Measurements from ENCODE around the gene ITPR2. TPM values are rescaled to one million over a fixed set of nuclear protein-coding genes. Genes with fewer than 3 reads are reported as not detected.
A peak's percentile ranks its signal among the peaks of the same experiment; 100 is the strongest.

ITPR2 gene
- total RNA-seq, 1 donor from 2014 or later, result 48.1 TPM

DNA sequence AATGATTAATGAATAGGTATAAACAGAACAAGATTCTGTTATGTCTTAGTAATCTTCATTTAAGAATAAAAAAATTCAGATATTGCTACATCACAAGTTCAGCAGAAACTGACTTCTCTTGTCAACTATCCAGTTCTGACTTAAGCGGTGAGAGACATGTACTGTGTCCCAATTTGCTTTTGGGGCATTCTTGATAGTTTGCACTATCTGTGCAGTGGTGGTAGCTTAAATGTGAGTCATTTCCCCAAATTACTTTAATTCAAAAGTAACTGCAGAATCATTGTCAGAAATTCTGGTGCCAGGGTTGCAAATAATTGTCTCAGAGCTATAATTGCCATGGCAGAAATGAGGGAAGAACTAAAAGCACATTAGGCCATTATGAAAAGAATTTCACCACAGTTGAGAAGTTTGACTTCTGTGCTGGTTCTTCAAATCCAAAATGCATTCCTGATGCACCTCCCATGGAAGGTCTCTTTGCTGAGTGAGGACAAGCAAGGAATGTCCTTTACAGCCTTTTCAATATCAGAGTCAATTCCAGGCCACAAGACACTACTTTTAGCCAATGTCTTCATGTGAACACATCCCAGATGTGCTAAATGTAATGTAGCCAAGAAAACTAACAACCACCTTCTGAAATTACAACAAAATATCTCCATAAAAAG lies 332.9 kb downstream of the ITPR2 start:
- no peaks in the 10 kb centered on the region for H3K27me3 ChIP-seq
- DNase-seq (ENCODE audit: extremely low spot score in 2 of 2), result no peak
- H3K4me3 ChIP-seq, result no peak overlapping the region
- TF ChIP-seq POLR2AphosphoS5 (IDR thresholded peaks at IDR 0.05; ENCODE audit: insufficient read depth in 1 of 2, low read depth in 1 of 2) (no peak), POLR2A (IDR thresholded peaks at IDR 0.05) (no peak)
- TF ChIP-seq, protein P1, sequence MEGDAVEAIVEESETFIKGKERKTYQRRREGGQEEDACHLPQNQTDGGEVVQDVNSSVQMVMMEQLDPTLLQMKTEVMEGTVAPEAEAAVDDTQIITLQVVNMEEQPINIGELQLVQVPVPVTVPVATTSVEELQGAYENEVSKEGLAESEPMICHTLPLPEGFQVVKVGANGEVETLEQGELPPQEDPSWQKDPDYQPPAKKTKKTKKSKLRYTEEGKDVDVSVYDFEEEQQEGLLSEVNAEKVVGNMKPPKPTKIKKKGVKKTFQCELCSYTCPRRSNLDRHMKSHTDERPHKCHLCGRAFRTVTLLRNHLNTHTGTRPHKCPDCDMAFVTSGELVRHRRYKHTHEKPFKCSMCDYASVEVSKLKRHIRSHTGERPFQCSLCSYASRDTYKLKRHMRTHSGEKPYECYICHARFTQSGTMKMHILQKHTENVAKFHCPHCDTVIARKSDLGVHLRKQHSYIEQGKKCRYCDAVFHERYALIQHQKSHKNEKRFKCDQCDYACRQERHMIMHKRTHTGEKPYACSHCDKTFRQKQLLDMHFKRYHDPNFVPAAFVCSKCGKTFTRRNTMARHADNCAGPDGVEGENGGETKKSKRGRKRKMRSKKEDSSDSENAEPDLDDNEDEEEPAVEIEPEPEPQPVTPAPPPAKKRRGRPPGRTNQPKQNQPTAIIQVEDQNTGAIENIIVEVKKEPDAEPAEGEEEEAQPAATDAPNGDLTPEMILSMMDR (IDR thresholded peaks at IDR 0.05), result no peak
- H3K9me3 ChIP-seq, result no peaks in the 10 kb centered on the region
- H3K4me1 ChIP-seq, result no peaks in the 10 kb centered on the region
- no peak overlapping the region for H3K27ac ChIP-seq
- intact Hi-C loops (cut with DNase I), result no loop called here
- no peaks in the 10 kb centered on the region for H3K36me3 ChIP-seq

DNA sequence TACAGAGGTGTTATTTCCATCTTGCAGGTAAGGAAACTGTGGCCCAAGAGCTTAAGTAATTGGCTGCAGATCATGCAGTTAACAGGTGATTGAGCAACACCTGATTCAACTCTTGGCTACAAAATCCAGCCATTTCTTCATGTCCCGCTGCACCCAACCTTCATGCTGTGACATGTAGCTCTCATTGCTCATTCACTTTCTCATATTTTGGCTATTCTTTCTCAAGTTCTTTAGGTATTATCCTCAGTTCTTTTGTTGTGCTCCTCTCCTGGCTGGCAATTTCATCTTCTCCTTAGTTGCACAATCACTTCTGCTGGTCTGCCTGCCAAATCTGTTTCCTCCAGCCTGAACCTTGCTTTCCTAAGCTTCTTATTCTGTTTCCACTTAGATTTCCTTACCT lies 336.8 kb downstream of the ITPR2 start:
- no peak for DNase-seq (ENCODE audit: extremely low spot score in 2 of 2)
- Histone ChIP-seq H3K27me3 (no peaks in the 10 kb centered on the region), H3K27ac (no peak overlapping the region), H3K4me1 (no peaks in the 10 kb centered on the region), H3K36me3 (no peaks in the 10 kb centered on the region), H3K4me3 (no peak overlapping the region), H3K9me3 (no peaks in the 10 kb centered on the region)
- TF ChIP-seq POLR2A (IDR thresholded peaks at IDR 0.05) (no peak), POLR2AphosphoS5 (IDR thresholded peaks at IDR 0.05; ENCODE audit: insufficient read depth in 1 of 2, low read depth in 1 of 2) (peak in 1 of 2 donors; percentile 70)
- TF ChIP-seq, protein P1 (IDR thresholded peaks at IDR 0.05), result no peak
- intact Hi-C loops (cut with DNase I), result no loop called here

DNA sequence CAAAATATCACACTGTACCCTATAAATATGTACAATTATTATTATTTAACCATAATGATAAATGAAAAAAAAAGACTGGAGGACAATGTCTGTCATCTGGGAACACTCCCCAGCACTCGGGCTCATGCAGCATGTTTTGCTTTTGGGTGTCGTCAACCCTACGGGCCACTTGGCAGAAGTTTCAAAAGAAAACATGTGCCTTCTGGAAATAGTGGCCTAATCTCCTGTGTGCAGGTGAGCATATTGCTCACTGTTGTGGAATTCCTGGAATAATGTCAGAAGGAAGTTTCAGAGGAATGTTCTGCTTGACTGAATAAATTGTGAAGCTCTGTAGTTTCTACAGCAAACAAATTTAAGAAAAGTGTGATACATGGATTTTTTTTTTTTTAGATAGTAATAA lies 339.3 kb downstream of the ITPR2 start:
- no peaks in the 10 kb centered on the region for H3K4me1 ChIP-seq
- no peaks in the 10 kb centered on the region for H3K27me3 ChIP-seq
- H3K4me3 ChIP-seq, result no peak overlapping the region
- no peaks in the 10 kb centered on the region for H3K36me3 ChIP-seq
- intact Hi-C loops (cut with DNase I), result no loop called here
- DNase-seq (ENCODE audit: extremely low spot score in 2 of 2), result no peak
- TF ChIP-seq, protein P1 (IDR thresholded peaks at IDR 0.05), result no peak
- no peak for TF ChIP-seq POLR2AphosphoS5 (IDR thresholded peaks at IDR 0.05; ENCODE audit: insufficient read depth in 1 of 2, low read depth in 1 of 2)
- TF ChIP-seq POLR2A (IDR thresholded peaks at IDR 0.05), result no peak
- no peaks in the 10 kb centered on the region for H3K9me3 ChIP-seq
- H3K27ac ChIP-seq, result no peak overlapping the region

DNA sequence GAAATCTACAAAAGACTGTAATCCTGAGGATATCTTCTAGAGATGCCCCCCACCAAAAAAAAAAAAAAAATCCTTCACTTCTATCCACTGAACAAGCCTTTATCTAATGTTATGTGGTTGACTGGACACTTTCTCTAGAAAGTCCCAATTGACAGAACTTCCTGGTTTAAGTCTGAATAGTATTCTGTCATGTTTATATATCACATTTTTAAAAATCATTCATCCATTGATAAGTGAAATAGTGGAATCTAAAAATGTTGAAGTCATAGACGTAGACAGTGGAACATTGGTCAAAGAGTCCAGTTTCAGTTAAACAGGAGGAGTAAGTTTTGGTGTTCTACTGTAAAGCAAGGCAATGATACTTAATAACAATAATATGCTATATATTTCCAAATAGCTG lies 340.6 kb downstream of the ITPR2 start:
- no peaks in the 10 kb centered on the region for H3K9me3 ChIP-seq
- TF ChIP-seq POLR2A (IDR thresholded peaks at IDR 0.05), result no peak
- TF ChIP-seq, protein P1 (IDR thresholded peaks at IDR 0.05), result no peak
- TF ChIP-seq POLR2AphosphoS5 (IDR thresholded peaks at IDR 0.05; ENCODE audit: insufficient read depth in 1 of 2, low read depth in 1 of 2), result no peak
- intact Hi-C loops (cut with DNase I), result no loop called here
- DNase-seq (ENCODE audit: extremely low spot score in 2 of 2), result no peak
- H3K4me3 ChIP-seq, result no peak overlapping the region
- H3K27ac ChIP-seq, result no peak overlapping the region
- no peaks in the 10 kb centered on the region for H3K36me3 ChIP-seq
- no peaks in the 10 kb centered on the region for H3K27me3 ChIP-seq
- no peaks in the 10 kb centered on the region for H3K4me1 ChIP-seq

DNA sequence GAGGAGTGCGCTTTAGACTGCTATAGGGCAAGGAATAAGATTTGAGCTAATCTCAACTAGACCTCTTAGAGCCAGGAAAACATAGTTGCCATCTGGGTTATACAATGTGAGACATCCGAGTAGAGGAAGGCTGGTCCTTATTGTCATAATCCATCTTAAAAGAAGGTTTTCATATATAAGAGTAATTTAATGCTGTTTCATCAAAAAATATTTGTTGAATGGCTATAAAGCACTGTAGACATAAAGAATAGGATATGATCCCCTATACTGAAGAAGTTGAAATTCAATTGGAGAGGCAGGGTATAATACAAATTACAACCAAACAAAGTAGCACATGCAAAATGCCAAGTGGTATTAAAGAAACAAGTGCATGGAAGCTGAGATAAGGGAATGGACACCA lies 343.1 kb downstream of the ITPR2 start:
- TF ChIP-seq POLR2AphosphoS5 (IDR thresholded peaks at IDR 0.05; ENCODE audit: insufficient read depth in 1 of 2, low read depth in 1 of 2) (no peak), POLR2A (IDR thresholded peaks at IDR 0.05) (no peak)
- TF ChIP-seq, protein P1 (IDR thresholded peaks at IDR 0.05), result no peak
- intact Hi-C loops (cut with DNase I), result no loop called here
- Histone ChIP-seq H3K4me1 (no peaks in the 10 kb centered on the region), H3K4me3 (no peak overlapping the region), H3K9me3 (no peaks in the 10 kb centered on the region), H3K36me3 (no peaks in the 10 kb centered on the region), H3K27me3 (no peaks in the 10 kb centered on the region), H3K27ac (no peak overlapping the region)
- no peak for DNase-seq (ENCODE audit: extremely low spot score in 2 of 2)
